Tibial nerve (tissue), 4 donors: ENCODE results near the gene ABCG1. TPM values are rescaled to one million over a fixed set of nuclear protein-coding genes. Genes with fewer than 3 reads are reported as not detected.

Experiments used
- small RNA-seq: library from RNA; depleted of rRNA; stranded (forward); fragments of <200 nt; gene quantifications from one replicate; pipeline ENCODE3, GENCODE V24; 2016
- total RNA-seq, 4 donors: library from RNA; depleted of rRNA; stranded (reverse); fragments of >200 nt; gene quantifications; one replicate each; pipeline ENCODE4 v1.1.0, GENCODE V29; 2016

ABCG1 gene
- total RNA-seq, 4 donors from 2014 or later, result 10.5 to 32.8 (median 18.6) TPM

Small RNAs within 50 kb of the gene (small RNA-seq; reads per million reads assigned to genes)
- gene RNA5SP492, result not detected

Other genes starting within 250 kb of the ABCG1 start
- gene ZBTB21, start 208.8 kb upstream of the ABCG1 start, total RNA-seq, result 10 to 100 TPM in 2 of 4 donors, 1 to 10 TPM in 2; 9.4 to 13.8 (median 10.6) TPM
- gene UMODL1, start 147.8 kb upstream of the ABCG1 start, total RNA-seq, result not detected
- 10 to 100 TPM in 2 of 4 donors, 1 to 10 TPM in 2; 4.2 to 21.1 (median 13.4) TPM for gene TFF3, start 96.3 kb downstream of the ABCG1 start, total RNA-seq
- gene TFF2, start 131.9 kb downstream of the ABCG1 start, total RNA-seq, result not detected
- gene TFF1, start 147.4 kb downstream of the ABCG1 start, total RNA-seq, result not detected
- gene TMPRSS3, start 176.9 kb downstream of the ABCG1 start, total RNA-seq, result not detected
- gene UBASH3A, start 184.8 kb downstream of the ABCG1 start, total RNA-seq, result 1 to 10 TPM in 1 of 4 donors, under 1 TPM in 2, not detected in 1; 0.59 to 5.9 (median 0.90) TPM